Astrocyte (in vitro differentiated cells and primary cell): ENCODE results near the gene ZDHHC12. TPM values are rescaled to one million over a fixed set of nuclear protein-coding genes. Genes with fewer than 3 reads are reported as not detected.

Experiments
- DNase-seq: peaks from one replicate; pipeline ENCODE4 v3.0.0-alpha.2; 2010; ENCODE audit warnings: low read depth
- FAIRE-seq: peaks from 2 replicates; lab custom pipeline; 2011; peaks lifted over from hg19 to GRCh38; lab: Jason Lieb, UNC
- H2AFZ ChIP-seq: 2 replicates; pipeline ENCODE4 v1.6.0; 2012; ENCODE audit warnings: low read depth, low read length, inconsistent platforms
- H3K27ac ChIP-seq: 2 replicates; pipeline ENCODE4 v1.5.1; 2011; ENCODE audit warnings: low read depth, low read length, inconsistent platforms
- H3K27me3 ChIP-seq: 2 replicates; pipeline ENCODE4 v1.6.0; 2011; ENCODE audit warnings: low read length, inconsistent platforms; ENCODE audit not compliant: insufficient read depth
- H3K36me3 ChIP-seq: 2 replicates; pipeline ENCODE4 v1.5.1; 2011; ENCODE audit warnings: low read length, inconsistent platforms; ENCODE audit not compliant: insufficient read depth
- H3K4me1 ChIP-seq: 2 replicates; pipeline ENCODE4 v1.5.1; 2011; ENCODE audit warnings: low read length, inconsistent platforms; ENCODE audit not compliant: insufficient read depth
- H3K4me2 ChIP-seq: 2 replicates; pipeline ENCODE4 v1.6.0; 2012; ENCODE audit warnings: low read length, inconsistent platforms
- H3K4me3 ChIP-seq: 2 replicates; pipeline ENCODE4 v1.5.1; 2011; ENCODE audit warnings: low read depth, mild to moderate bottlenecking, low read length, inconsistent platforms; ENCODE audit not compliant: insufficient read depth
- H3K79me2 ChIP-seq: 2 replicates; pipeline ENCODE4 v1.6.0; 2012; ENCODE audit warnings: mild to moderate bottlenecking, low read length, inconsistent platforms; ENCODE audit not compliant: insufficient read depth
- H3K9ac ChIP-seq: 2 replicates; pipeline ENCODE4 v1.6.0; 2012; ENCODE audit warnings: mild to moderate bottlenecking, low read length, inconsistent platforms
- H3K9me3 ChIP-seq: 2 replicates; pipeline ENCODE4 v1.5.1; 2012; ENCODE audit warnings: low read depth, mild to moderate bottlenecking, low read length, inconsistent platforms; ENCODE audit not compliant: insufficient read depth
- H4K20me1 ChIP-seq: 2 replicates; pipeline ENCODE4 v1.6.0; 2012; ENCODE audit warnings: low read length, inconsistent platforms; ENCODE audit not compliant: insufficient read depth
- H3K27ac Mint-ChIP-seq: one replicate; pipeline ENCODE4 v1.8.0; 2021; ENCODE audit warnings: mild to moderate bottlenecking, mixed read lengths; ENCODE audit not compliant: unreplicated experiment
- H3K27me3 Mint-ChIP-seq: one replicate; pipeline ENCODE4 v1.8.0; 2021; ENCODE audit warnings: low read depth, mixed read lengths; ENCODE audit not compliant: unreplicated experiment
- H3K36me3 Mint-ChIP-seq: one replicate; pipeline ENCODE4 v1.8.0; 2021; ENCODE audit warnings: low read depth, mixed read lengths; ENCODE audit not compliant: unreplicated experiment
- H3K4me1 Mint-ChIP-seq: one replicate; pipeline ENCODE4 v1.8.0; 2021; ENCODE audit warnings: low read depth, mixed read lengths; ENCODE audit not compliant: unreplicated experiment
- H3K4me3 Mint-ChIP-seq: one replicate; pipeline ENCODE4 v1.8.0; 2021; ENCODE audit warnings: mild to moderate bottlenecking, moderate library complexity, mixed read lengths; ENCODE audit not compliant: unreplicated experiment
- H3K9me3 Mint-ChIP-seq: one replicate; pipeline ENCODE4 v1.8.0; 2021; ENCODE audit warnings: mild to moderate bottlenecking, mixed read lengths; ENCODE audit not compliant: unreplicated experiment
- CTCF ChIP-seq: IDR thresholded peaks from 2 replicates; pipeline ENCODE4 v1.5.1; 2011; ENCODE audit warnings: low read depth, mild to moderate bottlenecking, inconsistent platforms, low read length, moderate library complexity; ENCODE audit not compliant: insufficient read depth
- EZH2 ChIP-seq: IDR thresholded peaks from 2 replicates; pipeline ENCODE4 v1.6.1; 2012; ENCODE audit warnings: mild to moderate bottlenecking, low read length, inconsistent platforms; ENCODE audit not compliant: insufficient read depth
- total RNA-seq: library from RNA; stranded (reverse); gene quantifications from 2 replicates; pipeline ENCODE4 v1.2.1, GENCODE V29; 2021

ZDHHC12 gene
- total RNA-seq, 1 donor from 2014 or later = 23.7 TPM

GRCh38 chr9:128762671-128763449 is 38.9 kb upstream of the ZDHHC12 start:
- H3K4me1 ChIP-seq = no peaks in the 10 kb centered on the region
- no peak for DNase-seq
- no peak overlapping the region for H2AFZ ChIP-seq
- Mint-ChIP-seq H3K4me3 (peak overlapping the region; percentile 22), H3K27me3 (no peaks in the 10 kb centered on the region), H3K36me3 (peaks cover 4% of the 10 kb centered on the region), H3K9me3 (no peaks in the 10 kb centered on the region), H3K4me1 (no peaks in the 10 kb centered on the region), H3K27ac (no peak overlapping the region)
- TF ChIP-seq CTCF (no peak), EZH2 (no peak)
- no peaks in the 10 kb centered on the region for H3K27me3 ChIP-seq
- H3K9me3 ChIP-seq = no peaks in the 10 kb centered on the region
- H3K4me2 ChIP-seq = no peak overlapping the region
- peaks cover 15% of the 10 kb centered on the region for H4K20me1 ChIP-seq
- H3K9ac ChIP-seq = no peak overlapping the region
- no peak for FAIRE-seq
- H3K79me2 ChIP-seq = peaks cover 4% of the 10 kb centered on the region
- no peaks in the 10 kb centered on the region for H3K36me3 ChIP-seq
- H3K27ac ChIP-seq = no peak overlapping the region
- H3K4me3 ChIP-seq = no peak overlapping the region

- H3K27ac Mint-ChIP-seq = no peak overlapping the region
- no peaks in the 10 kb centered on the region for H3K4me1 ChIP-seq
- TF ChIP-seq EZH2 (no peak), CTCF (no peak)
- no peak overlapping the region for H2AFZ ChIP-seq
- no peaks in the 10 kb centered on the region for H3K9me3 Mint-ChIP-seq
- FAIRE-seq (no peak), DNase-seq (no peak)
- no peaks in the 10 kb centered on the region for H3K27me3 Mint-ChIP-seq
- no peak overlapping the region for H3K9ac ChIP-seq
- H3K36me3 ChIP-seq = no peaks in the 10 kb centered on the region
- H3K27ac ChIP-seq = no peak overlapping the region
- no peak overlapping the region for H3K4me2 ChIP-seq
- H4K20me1 ChIP-seq = peaks cover 30% of the 10 kb centered on the region
- H3K4me3 Mint-ChIP-seq = no peak overlapping the region
- no peaks in the 10 kb centered on the region for H3K4me1 Mint-ChIP-seq
- H3K36me3 Mint-ChIP-seq = peaks cover 12% of the 10 kb centered on the region
- H3K4me3 ChIP-seq = no peak overlapping the region
- H3K27me3 ChIP-seq = no peaks in the 10 kb centered on the region
- H3K9me3 ChIP-seq = no peaks in the 10 kb centered on the region
- peaks cover 5% of the 10 kb centered on the region for H3K79me2 ChIP-seq
These were observed 33.7 kb upstream of the ZDHHC12 start for GRCh38 chr9:128757602-128758001.

GRCh38 chr9:128753627-128754026 is 29.7 kb upstream of the ZDHHC12 start:
- Mint-ChIP-seq H3K36me3 (peaks cover 16% of the 10 kb centered on the region), H3K27ac (no peak overlapping the region), H3K27me3 (no peaks in the 10 kb centered on the region), H3K9me3 (no peaks in the 10 kb centered on the region), H3K4me3 (no peak overlapping the region), H3K4me1 (no peaks in the 10 kb centered on the region)
- no peak overlapping the region for H3K4me2 ChIP-seq
- no peak overlapping the region for H3K9ac ChIP-seq
- no peak overlapping the region for H2AFZ ChIP-seq
- no peak overlapping the region for H3K27ac ChIP-seq
- TF ChIP-seq CTCF (no peak), EZH2 (no peak)
- peaks cover 29% of the 10 kb centered on the region for H4K20me1 ChIP-seq
- no peaks in the 10 kb centered on the region for H3K27me3 ChIP-seq
- H3K4me3 ChIP-seq = no peak overlapping the region
- H3K4me1 ChIP-seq = no peaks in the 10 kb centered on the region
- no peak for FAIRE-seq
- DNase-seq = no peak
- H3K79me2 ChIP-seq = peaks cover 5% of the 10 kb centered on the region
- no peaks in the 10 kb centered on the region for H3K9me3 ChIP-seq
- peaks cover 2% of the 10 kb centered on the region for H3K36me3 ChIP-seq
